Measurements from ENCODE around the gene EML4.
A peak's percentile ranks its signal among the peaks of the same experiment; 100 is the strongest.
"Not testable (repeated sequence)": the region's sequence is repeated elsewhere in the genome, so short reads cannot be mapped to it uniquely, and the experiment has no call there.

Gene EML4

GRCh38 chr2:42266236-42266635 is 97.1 kb downstream of the EML4 start:
- no peak for DNase-seq (ENCODE audit: low spot score)

- no peak for DNase-seq (ENCODE audit: low spot score)
Measured at GRCh38 chr2:42267530-42267929, 98.4 kb downstream of the EML4 start.

- DNase-seq (ENCODE audit: low spot score), result no peak
Measured at GRCh38 chr2:42268528-42269151, 99.5 kb downstream of the EML4 start.

- no peak for DNase-seq (ENCODE audit: low spot score)
Measured at GRCh38 chr2:42270757-42271156, 101.6 kb downstream of the EML4 start.

GRCh38 chr2:42271246-42271645 is 102.1 kb downstream of the EML4 start:
- DNase-seq (ENCODE audit: low spot score), result not testable (repeated sequence)

- DNase-seq (ENCODE audit: low spot score), result peak; percentile 12
Measured at GRCh38 chr2:42274863-42275262, 105.7 kb downstream of the EML4 start.

GRCh38 chr2:42281416-42282081 is 112.4 kb downstream of the EML4 start:
- DNase-seq (ENCODE audit: low spot score), result no peak

GRCh38 chr2:42284019-42284418 is 114.9 kb downstream of the EML4 start:
- no peak for DNase-seq (ENCODE audit: low spot score)

GRCh38 chr2:42286268-42286946 is 117.3 kb downstream of the EML4 start:
- no peak for DNase-seq (ENCODE audit: low spot score)

- DNase-seq (ENCODE audit: low spot score), result no peak
Measured at GRCh38 chr2:42288811-42289210, 119.7 kb downstream of the EML4 start.

- no peak for DNase-seq (ENCODE audit: low spot score)
Measured at GRCh38 chr2:42289222-42289621, 120.1 kb downstream of the EML4 start.

- DNase-seq (ENCODE audit: low spot score), result no peak
Measured at GRCh38 chr2:42290005-42290404, 120.9 kb downstream of the EML4 start.

- DNase-seq (ENCODE audit: low spot score), result no peak
Measured at GRCh38 chr2:42293019-42293418, 123.9 kb downstream of the EML4 start.

- no peak for DNase-seq (ENCODE audit: low spot score)
Measured at GRCh38 chr2:42296226-42296625, 127.1 kb downstream of the EML4 start.

- DNase-seq (ENCODE audit: low spot score), result no peak
Measured at GRCh38 chr2:42297322-42297936, 128.3 kb downstream of the EML4 start.

GRCh38 chr2:42298132-42298531 is 129.0 kb downstream of the EML4 start:
- no peak for DNase-seq (ENCODE audit: low spot score)

- no peak for DNase-seq (ENCODE audit: low spot score)
Measured at GRCh38 chr2:42298996-42299754, 130.0 kb downstream of the EML4 start.

GRCh38 chr2:42300527-42300926 is 131.4 kb downstream of the EML4 start:
- no peak for DNase-seq (ENCODE audit: low spot score)

- no peak for DNase-seq (ENCODE audit: low spot score)
Measured at GRCh38 chr2:42303252-42303651, 134.1 kb downstream of the EML4 start.

- DNase-seq (ENCODE audit: low spot score), result no peak
Measured at GRCh38 chr2:42304059-42304713, 135.0 kb downstream of the EML4 start.

- no peak for DNase-seq (ENCODE audit: low spot score)
Measured at GRCh38 chr2:42307180-42307579, 138.0 kb downstream of the EML4 start.

- DNase-seq (ENCODE audit: low spot score), result no peak
Measured at GRCh38 chr2:42309366-42309765, 140.2 kb downstream of the EML4 start.

All from RKO (cell line).